WTC11 (cell line): Measurements from ENCODE around the gene TYRO3. TPM values are rescaled to one million over a fixed set of nuclear protein-coding genes. Genes with fewer than 3 reads are reported as not detected.

ENCODE experiments used
- ATAC-seq: fragments of 200-7000 bp; cut with Tn5 transposase; 2 replicates; pipeline ENCODE4 v1.10.0; 2021; ENCODE audit warnings: mild to moderate bottlenecking, moderate library complexity
- CTCF ChIA-PET: fragments of 300-600 bp; sonication (Branson Sonifier 250); formaldehyde crosslinking; loops from one replicate; lab custom pipeline; 2021; ENCODE audit warnings: antibody characterized with exemption; lab: Charles Lee
- POLR2A ChIA-PET: fragments of 350-600 bp; sonication (Branson Sonifier 250); formaldehyde crosslinking; loops from one replicate; lab custom pipeline; 2021; ENCODE audit warnings: antibody characterized with exemption; lab: Charles Lee
- DNase-seq: peaks from one replicate; pipeline ENCODE4 v3.0.0; 2021; ENCODE audit warnings: low spot score
- H3K27ac Mint-ChIP-seq: 2 replicates; pipeline ENCODE4 v1.8.0; 2021; ENCODE audit warnings: mixed read lengths
- H3K27me3 Mint-ChIP-seq: 2 replicates; pipeline ENCODE4 v1.8.0; 2021; ENCODE audit warnings: low read depth, mild to moderate bottlenecking, moderate library complexity, mixed read lengths
- H3K36me3 Mint-ChIP-seq: 2 replicates; pipeline ENCODE4 v1.8.0; 2021; ENCODE audit warnings: mixed read lengths
- H3K4me1 Mint-ChIP-seq: 2 replicates; pipeline ENCODE4 v1.8.0; 2022; ENCODE audit warnings: mixed read lengths
- H3K4me3 Mint-ChIP-seq: 2 replicates; pipeline ENCODE4 v1.8.0; 2021; ENCODE audit warnings: mild to moderate bottlenecking, moderate library complexity, mixed read lengths
- H3K9me3 Mint-ChIP-seq: 2 replicates; pipeline ENCODE4 v1.8.0; 2021; ENCODE audit warnings: mixed read lengths
- AFF4 ChIP-seq: sonication (generic); formaldehyde crosslinking; IDR thresholded peaks from 2 replicates; pipeline ENCODE4 v1.8.1; 2023; ENCODE audit warnings: mild to moderate bottlenecking, missing genetic modification reagents, borderline replicate concordance
- ATF1 ChIP-seq: sonication (generic); formaldehyde crosslinking; IDR thresholded peaks from 2 replicates; pipeline ENCODE4 v1.8.1; 2023; ENCODE audit warnings: mild to moderate bottlenecking, moderate library complexity, missing genetic modification reagents
- CDX4 ChIP-seq: fragments of 250-450 bp; sonication (Bioruptor Pico); IDR thresholded peaks from 2 replicates; pipeline ENCODE4 v1.9.0; 2021; ENCODE audit warnings: moderate library complexity, mild to moderate bottlenecking, inconsistent platforms, borderline replicate concordance
- ELF4 ChIP-seq: sonication (generic); formaldehyde crosslinking; IDR thresholded peaks from 2 replicates; pipeline ENCODE4 v1.8.1; 2022; ENCODE audit warnings: low read depth, mild to moderate bottlenecking, moderate library complexity, missing genetic modification reagents
- GRHL2 ChIP-seq: fragments of 250-450 bp; sonication (Bioruptor Pico); IDR thresholded peaks from 2 replicates; pipeline ENCODE4 v1.8.0; 2022; ENCODE audit warnings: mild to moderate bottlenecking, moderate library complexity; ENCODE audit not compliant: insufficient replicate concordance, severe bottlenecking
- IRF1 ChIP-seq: sonication (generic); formaldehyde crosslinking; IDR thresholded peaks from 2 replicates; pipeline ENCODE4 v1.8.0; 2023; ENCODE audit warnings: missing genetic modification reagents
- MYBL2 ChIP-seq: sonication (generic); formaldehyde crosslinking; IDR thresholded peaks from 2 replicates; pipeline ENCODE4 v1.8.1; 2023; ENCODE audit warnings: mild to moderate bottlenecking, moderate library complexity, missing genetic modification reagents
- OVOL2 ChIP-seq: fragments of 250-450 bp; sonication (Bioruptor Pico); IDR thresholded peaks from 2 replicates; pipeline ENCODE4 v1.9.0; 2021; ENCODE audit warnings: mild to moderate bottlenecking, borderline replicate concordance
- RELA ChIP-seq: sonication (generic); formaldehyde crosslinking; IDR thresholded peaks from 2 replicates; pipeline ENCODE4 v1.8.1; 2022; ENCODE audit warnings: missing genetic modification reagents, mild to moderate bottlenecking, borderline replicate concordance
- SP1 ChIP-seq: sonication (generic); formaldehyde crosslinking; conservative IDR thresholded peaks from 2 replicates; pipeline ENCODE4 v1.8.1; 2022; ENCODE audit warnings: missing genetic modification reagents
- TEAD1 ChIP-seq: sonication (generic); formaldehyde crosslinking; IDR thresholded peaks from 2 replicates; pipeline ENCODE4 v1.8.0; 2022; ENCODE audit warnings: mild to moderate bottlenecking, missing genetic modification reagents
- USF1 ChIP-seq: sonication (generic); formaldehyde crosslinking; IDR thresholded peaks from 2 replicates; pipeline ENCODE4 v1.8.0; 2022; ENCODE audit warnings: mild to moderate bottlenecking, missing genetic modification reagents
- ZNF219 ChIP-seq: sonication (generic); formaldehyde crosslinking; IDR thresholded peaks from 2 replicates; pipeline ENCODE4 v1.8.0; 2023; ENCODE audit warnings: missing genetic modification reagents, mild to moderate bottlenecking, borderline replicate concordance
- ZNF232 ChIP-seq: sonication (generic); formaldehyde crosslinking; IDR thresholded peaks from 2 replicates; pipeline ENCODE4 v1.8.0; 2022; ENCODE audit warnings: mild to moderate bottlenecking, missing genetic modification reagents
- ZNF317 ChIP-seq: sonication (generic); formaldehyde crosslinking; IDR thresholded peaks from 2 replicates; pipeline ENCODE4 v1.8.1; 2023; ENCODE audit warnings: low read depth, mild to moderate bottlenecking, moderate library complexity, missing genetic modification reagents, borderline replicate concordance
- ZNF416 ChIP-seq: fragments of 250-450 bp; sonication (Bioruptor Pico); IDR thresholded peaks from 2 replicates; pipeline ENCODE4 v1.9.0; 2021; ENCODE audit warnings: mild to moderate bottlenecking, inconsistent platforms
- ZNF512 ChIP-seq: sonication (generic); formaldehyde crosslinking; IDR thresholded peaks from 2 replicates; pipeline ENCODE4 v1.8.1; 2022; ENCODE audit warnings: missing genetic modification reagents, borderline replicate concordance
- total RNA-seq: library from RNA; stranded (reverse); gene quantifications from 3 replicates; pipeline ENCODE4 v1.2.3, GENCODE V29; 2021

TYRO3 gene
- total RNA-seq, 1 experiment from 2014 or later = 87.9 TPM

DNA sequence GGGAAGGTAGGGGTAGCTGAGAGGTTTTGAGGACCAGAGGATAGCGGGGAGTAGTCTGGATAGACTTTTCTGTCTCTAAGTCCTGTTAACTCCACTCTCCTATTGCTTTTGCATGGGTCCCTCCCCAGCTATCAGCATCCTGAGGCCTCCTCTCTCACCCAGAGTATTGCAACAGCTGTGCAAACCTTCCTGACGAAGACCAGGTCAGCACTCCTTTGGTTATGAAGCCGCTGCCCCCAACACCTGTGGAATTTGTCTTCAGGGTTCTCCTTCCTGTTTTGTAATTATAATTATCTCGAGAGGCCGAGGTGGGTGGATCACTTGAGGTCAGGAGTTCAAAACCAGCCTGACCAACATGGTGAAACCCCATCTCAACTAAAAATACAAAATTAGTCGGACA lies 24.8 kb downstream of the TYRO3 start:
- ChIA-PET POLR2A (interaction anchor here (2.3 kb wide), 1 partner anchor 15 kb away, joined by 13 read pairs; no protein-coding TSS in a partner anchor), CTCF (interaction anchor here (0.6 to 11.2 kb wide), 6 partner anchors 20 to 244 kb away, joined by 3 to 121 read pairs (median 11); partner anchors contain the start of genes JMJD7 and MAPKBP1)
- Mint-ChIP-seq H3K36me3 (no peaks in the 10 kb centered on the region), H3K27ac (no peak overlapping the region), H3K9me3 (no peaks in the 10 kb centered on the region), H3K4me1 (peaks cover 16% of the 10 kb centered on the region), H3K27me3 (peaks cover 16% of the 10 kb centered on the region), H3K4me3 (no peak overlapping the region)
- DNase-seq = no peak
- no peak for TF ChIP-seq ATF1 (CRISPR knock-in tag)
- no peak for TF ChIP-seq ZNF317 (CRISPR knock-in tag)
- TF ChIP-seq RELA (CRISPR knock-in tag) = no peak
- no peak for TF ChIP-seq GRHL2 (CRISPR knock-in tag)
- no peak for TF ChIP-seq ZNF219 (CRISPR knock-in tag)
- no peak for TF ChIP-seq OVOL2
- TF ChIP-seq ELF4 (CRISPR knock-in tag) = no peak
- TF ChIP-seq CDX4 (CRISPR knock-in tag) = no peak
- TF ChIP-seq SP1 = no peak
- no peak for TF ChIP-seq IRF1 (CRISPR knock-in tag)
- no peak for TF ChIP-seq ZNF416
- no peak for TF ChIP-seq USF1
- TF ChIP-seq, all 79 proteins: peak for 0
- ATAC-seq = no peak

GRCh38 chr15:41584636-41585126 lies 25.7 kb downstream of the TYRO3 start:
- Mint-ChIP-seq H3K27ac (no peak overlapping the region), H3K4me3 (peak overlapping the region; percentile 66), H3K36me3 (no peaks in the 10 kb centered on the region), H3K9me3 (no peaks in the 10 kb centered on the region)
- ATAC-seq (no peak), DNase-seq (no peak)
- ChIA-PET CTCF (interaction anchor here (0.6 to 11.2 kb wide), 9 partner anchors 8 to 243 kb away, joined by 3 to 121 read pairs (median 12); partner anchors contain the start of genes JMJD7 and MAPKBP1), POLR2A (interaction anchor here (0.9 to 2.3 kb wide), 6 partner anchors 16 to 76 kb away, joined by 3 to 13 read pairs (median 5); partner anchors contain the start of gene MGA)
- no peak for TF ChIP-seq ZNF232
- TF ChIP-seq ZNF512 (CRISPR knock-in tag) = no peak
- no peak for TF ChIP-seq MYBL2 (CRISPR knock-in tag)
- TF ChIP-seq TEAD1 (CRISPR knock-in tag) = no peak
- no peak for TF ChIP-seq AFF4
- TF ChIP-seq, all 79 proteins: peak for 0
- peaks cover 16% of the 10 kb centered on the region for H3K4me1 Mint-ChIP-seq
- H3K27me3 Mint-ChIP-seq = peaks cover 16% of the 10 kb centered on the region
